NK-92 (cell line): ENCODE measurements around the gene RIC1.
"Not testable (repeated sequence)": the region's sequence is repeated elsewhere in the genome, so short reads cannot be mapped to it uniquely, and the experiment has no call there.

Source experiments
- DNase-seq: peaks from one replicate; lab custom pipeline; 2025; ENCODE audit not compliant: unreplicated experiment; lab: John Stamatoyannopoulos, UW

RIC1 gene

DNA sequence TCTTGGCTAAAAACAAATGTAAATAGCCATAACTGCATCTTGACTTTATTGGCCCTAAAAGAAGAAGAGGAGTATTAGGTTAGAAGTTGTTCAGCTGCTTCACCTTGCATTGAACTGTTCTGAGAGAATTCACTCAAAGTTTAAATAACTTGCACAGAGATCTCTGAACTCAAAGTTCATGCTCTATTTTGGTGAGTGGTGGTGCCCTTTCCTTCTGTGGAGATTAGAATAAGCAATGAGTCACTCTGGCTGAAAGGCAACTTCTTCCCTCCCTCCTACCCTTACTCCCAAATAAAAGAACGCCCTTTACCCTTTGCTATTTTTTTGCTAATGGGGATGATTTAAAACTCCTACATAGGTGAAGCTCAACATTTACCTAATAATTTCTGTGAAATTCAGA lies 155.1 kb downstream of the RIC1 start:
- no peak for DNase-seq

DNA sequence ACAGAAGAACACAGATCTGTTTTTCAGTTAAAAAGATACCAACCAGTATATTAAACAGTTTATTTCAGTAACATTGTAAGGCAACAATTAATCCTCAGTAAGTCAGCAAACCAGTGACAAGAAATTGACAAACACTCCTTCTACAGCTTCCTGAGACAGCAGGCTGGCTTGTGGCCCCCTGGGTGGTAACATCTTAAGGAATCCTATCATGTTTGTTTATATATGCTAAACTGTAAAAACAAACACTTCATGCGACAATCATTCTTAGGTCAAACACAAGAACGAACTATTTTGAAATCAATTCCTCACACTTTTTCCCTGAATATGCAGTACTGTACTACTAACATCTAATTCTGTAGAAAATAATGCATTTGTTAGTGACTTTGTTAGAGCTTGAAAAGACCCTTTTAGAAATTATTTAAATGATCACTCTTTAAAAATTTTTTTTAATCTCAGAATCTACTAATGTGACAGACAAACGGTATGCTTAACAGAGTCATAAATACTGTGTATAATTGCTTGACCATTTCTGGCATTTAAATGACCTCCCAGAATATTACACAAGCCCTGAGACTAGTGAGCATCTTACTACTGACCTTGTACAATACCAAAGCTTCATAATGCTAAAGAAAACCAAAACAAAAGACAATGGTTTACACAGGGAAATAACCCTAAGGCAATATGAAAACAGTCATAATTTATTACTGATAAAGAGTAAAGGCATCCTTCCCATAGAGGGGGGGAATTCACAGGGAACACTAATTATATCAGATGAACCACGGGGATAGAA lies 155.8 kb downstream of the RIC1 start:
- no peak for DNase-seq

DNA sequence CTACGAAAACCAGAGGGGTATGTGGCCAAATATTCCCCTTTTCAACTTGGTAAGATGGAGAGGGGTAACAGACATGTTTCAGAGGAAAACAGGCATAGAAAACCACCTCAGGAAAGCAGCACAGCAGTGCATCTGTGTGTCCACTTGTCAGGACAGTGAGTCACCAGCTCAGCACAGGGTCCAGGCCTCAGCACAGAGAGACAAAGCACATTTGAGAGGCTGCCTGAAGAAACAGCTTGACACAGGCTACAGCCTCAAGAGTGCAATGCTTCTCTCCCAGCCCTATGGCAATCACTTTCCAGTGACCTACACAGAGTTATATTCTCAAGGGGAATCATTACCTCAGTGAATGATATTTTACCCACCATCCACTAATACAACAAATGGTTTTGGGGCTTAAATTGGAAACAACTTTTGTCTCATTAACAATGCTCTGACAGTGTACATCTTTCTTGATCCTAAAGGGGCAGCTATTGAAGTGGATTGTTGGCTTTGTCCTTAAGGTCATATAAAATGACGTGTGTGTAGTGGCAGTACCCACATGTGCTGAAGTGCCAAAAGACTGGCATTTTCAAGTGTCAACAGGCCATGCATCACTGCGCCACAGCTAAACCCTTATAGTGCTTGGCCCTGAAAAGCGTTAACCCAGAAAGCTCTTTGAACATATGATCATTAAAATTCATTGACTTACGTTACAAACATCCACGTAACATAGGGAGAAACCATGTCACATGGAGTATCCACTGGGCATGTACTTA lies 157.6 kb downstream of the RIC1 start:
- DNase-seq, result no peak

DNA sequence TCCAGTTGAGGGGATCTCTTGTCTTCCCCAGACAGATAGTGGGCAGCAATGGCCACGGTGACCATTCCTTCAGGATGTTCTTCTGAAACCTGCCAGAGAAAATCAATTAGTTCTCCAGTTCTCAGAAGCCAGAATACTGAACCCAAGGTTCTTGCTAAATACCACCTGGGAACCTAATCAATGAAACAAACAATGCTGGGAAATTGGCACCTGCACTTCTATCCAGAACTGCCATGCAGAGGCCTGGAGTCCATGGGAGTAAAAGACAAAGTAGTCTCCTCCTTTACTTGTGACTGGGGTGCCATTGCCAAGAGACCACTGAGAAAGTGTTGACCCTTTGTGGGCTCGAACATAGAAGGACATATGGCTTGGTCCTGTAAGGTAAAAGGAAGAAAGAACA lies 158.3 kb downstream of the RIC1 start:
- no peak for DNase-seq

DNA sequence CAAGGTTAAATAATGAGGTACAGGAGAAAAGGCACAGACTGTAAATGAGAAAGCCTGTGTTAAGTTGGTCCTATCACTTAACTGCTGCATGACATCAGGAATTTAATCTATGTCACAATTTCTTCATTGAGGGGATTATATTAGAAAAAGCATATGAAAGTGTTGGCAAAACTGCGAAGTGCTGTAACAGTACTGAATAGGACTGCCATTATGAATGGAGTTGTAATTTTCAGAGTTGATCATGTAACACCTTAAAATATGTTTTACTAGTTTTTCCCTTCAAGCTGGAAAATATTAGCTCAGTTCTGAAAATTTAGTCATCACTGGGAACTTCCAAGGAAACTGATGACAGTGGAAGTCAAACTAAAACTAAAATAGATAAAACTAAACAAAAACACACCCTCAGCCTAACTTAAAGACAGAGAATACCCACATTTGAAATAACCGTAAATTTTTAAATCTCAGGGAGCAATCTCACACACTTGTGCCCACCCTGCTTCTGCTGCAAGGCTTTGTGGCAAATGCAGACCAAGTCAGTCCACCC lies 158.9 kb downstream of the RIC1 start:
- DNase-seq, result no peak

DNA sequence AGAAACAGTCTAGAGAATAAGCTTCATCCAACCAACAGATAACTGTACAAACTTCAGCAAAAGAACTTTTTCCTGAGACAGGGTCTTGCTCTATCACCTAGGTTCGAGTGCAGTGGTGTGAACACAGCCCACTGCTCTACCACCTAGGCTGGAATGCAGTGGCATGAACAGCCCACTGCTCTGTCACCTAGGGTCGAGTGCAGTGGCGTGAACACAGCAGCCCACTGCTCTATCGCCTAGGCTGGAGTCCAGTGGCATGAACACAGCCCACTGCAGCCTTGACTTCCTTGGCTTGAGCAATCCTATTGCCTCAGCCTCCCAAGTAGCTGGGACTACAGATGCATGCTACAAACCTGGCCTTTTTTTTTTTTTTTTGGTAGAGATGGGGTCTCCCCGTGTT lies 160.6 kb downstream of the RIC1 start:
- DNase-seq, result no peak

DNA sequence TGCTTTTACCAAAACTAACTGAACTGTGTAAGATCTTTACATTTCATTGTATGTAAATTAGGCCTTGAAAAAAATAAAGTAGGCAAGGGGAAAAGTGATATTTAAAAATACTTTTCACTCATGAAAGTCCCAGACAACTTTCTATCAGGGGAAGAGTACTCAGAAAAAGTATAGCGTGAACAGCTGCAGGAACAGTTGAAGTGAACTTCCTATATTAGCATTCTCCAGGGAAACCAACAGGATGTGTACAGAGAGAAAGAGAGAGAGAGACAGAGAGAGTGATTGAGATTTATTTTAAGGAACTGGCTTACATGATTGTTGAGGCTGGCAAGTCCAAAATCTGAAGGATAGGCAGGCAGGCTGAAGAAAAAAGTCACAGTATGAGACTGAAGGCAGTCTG lies 162.0 kb downstream of the RIC1 start:
- no peak for DNase-seq

DNA sequence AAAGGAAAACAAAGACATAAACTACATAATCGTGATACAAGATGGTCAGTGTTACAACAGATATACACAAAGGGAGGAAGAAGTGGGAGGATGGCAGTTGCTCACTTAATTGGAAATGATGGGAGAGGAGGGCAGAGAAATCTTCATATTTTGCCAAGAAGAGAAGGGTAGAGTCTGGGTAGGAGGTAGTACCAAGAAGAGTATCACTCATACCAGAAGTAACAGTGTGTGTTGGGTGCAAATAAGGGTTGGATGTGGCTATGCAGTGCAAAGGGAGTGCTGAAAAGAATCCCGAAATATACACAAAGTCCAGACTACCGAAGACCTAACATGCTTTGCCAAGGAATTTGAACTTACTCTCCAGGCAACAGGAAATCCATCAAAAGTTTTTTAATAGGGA lies 163.0 kb downstream of the RIC1 start:
- DNase-seq, result no peak

DNA sequence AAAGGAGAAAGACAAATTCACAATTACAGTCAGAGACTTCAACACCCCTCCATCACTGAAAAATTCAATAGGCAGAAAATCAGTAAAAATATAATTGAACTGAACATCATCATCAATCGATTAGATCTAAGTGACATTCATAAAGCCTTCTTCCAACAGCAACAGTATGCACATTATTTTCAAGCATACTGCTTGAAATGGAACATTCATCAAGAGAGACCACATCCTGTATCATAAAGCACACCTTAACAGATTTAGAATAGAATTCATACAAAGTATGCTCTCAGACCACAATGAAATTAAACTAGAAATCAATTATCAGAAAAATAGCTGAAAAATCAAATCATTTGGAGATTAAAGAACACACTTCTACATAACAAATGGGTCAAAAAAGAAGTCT lies 164.9 kb downstream of the RIC1 start:
- DNase-seq, result no peak

DNA sequence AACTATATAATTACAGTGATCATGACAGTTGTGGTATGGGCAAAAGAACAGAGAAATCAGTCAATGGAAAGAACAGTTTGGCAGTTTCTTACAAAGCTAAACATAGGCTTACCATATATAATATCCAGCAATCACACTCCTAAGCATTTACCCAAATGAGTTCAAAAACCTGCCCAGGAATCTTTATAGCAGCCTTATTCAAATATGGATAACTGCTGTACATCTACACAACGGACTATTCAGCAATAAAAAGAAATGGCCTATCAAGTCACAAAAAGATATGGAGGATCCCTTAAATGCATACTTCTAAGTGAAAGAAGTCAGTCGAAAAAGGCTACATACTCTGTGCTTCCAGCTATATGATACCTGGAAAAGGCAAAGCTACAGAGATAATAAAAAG lies 167.4 kb downstream of the RIC1 start:
- DNase-seq, result no peak

DNA sequence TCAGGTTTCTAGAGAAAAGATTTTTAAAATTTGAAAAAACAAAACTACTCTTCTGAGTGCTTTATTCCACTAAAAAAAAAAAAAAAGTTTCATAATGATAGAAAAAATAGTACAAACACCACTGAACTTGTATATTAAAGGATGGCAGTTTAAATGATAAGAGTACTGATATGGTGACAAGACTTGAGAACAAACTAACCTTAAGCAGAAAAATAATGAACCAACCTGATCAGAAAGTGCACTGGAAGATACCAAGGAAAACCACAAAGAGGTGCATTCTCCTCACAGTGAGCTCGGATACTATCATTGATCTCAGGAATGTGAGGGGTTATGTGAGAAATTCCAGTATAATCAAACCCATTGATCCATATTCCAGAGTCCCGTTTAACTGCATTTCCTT lies 169.7 kb downstream of the RIC1 start:
- no peak for DNase-seq

DNA sequence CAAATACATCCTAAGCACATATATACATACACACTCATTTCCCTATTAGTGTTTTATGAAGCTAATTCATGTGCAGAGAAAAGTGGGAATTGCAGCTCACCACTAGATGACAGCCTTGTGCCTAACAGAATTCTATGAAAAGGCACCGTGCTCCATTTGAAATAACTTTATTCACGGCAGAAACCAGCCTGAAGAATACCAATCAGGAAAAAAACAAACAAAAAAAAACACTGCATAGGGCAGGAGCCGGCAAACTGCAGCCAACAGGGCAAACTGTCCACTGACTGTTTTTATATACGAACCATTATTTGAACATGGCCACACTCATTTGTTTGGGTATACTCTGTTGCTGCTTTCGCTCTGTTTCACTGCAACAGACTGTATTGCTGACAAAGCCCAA lies 170.4 kb downstream of the RIC1 start:
- DNase-seq, result no peak

DNA sequence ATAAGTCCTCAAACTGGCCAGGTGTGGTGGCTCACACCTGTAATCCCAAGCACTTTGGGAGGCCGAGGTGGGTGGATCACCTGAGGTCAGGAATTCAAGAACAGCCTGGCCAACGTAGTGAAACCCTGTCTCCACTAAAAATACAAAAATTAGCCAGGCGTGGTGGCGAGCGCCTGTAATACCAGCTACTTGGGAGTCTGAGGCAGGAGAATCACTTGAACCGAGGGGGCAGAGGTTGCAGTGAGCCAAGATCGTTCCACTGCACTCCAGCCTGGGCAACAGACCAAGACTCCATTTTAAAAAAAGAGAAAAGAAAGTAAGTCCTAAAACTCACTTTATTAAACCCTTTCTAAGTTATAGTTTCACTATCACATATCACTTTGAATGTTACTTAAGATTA lies 171.5 kb downstream of the RIC1 start:
- DNase-seq, result not testable (repeated sequence)

DNA sequence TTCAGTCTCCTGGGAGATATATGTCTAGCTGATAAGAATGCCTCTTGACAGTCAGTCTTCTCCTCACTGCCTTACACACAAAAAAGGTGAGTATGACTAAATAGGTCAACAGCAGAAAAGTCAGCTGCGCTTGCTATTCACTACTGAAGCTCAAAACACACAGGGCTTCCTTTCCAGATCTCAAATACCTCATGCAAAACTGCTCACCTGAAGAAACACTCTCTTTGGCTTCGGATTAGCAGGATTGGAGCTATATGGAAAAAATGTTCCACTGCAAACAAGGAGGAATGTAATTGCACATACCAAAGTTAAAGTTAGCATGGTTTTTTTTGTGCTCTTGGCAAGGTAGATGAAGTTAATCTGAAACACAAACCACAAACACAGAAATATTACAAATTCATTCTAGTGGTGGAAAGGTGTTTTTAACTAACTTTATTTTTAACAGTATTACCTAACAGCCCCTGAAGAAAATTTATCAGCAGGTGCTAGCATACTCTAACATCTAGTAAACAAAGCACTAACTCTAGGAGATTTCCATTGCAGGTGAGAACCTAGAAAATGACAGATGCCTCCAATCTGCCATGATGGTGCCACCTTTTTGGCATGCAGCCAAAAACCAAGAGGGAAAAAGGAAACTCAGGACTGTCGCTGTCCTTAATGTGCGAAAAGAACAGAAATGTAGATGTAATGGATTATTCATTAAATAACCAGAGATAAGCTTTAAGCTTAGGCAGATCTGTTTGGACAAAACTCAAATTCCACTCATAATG lies 172.2 kb downstream of the RIC1 start:
- DNase-seq, result no peak

DNA sequence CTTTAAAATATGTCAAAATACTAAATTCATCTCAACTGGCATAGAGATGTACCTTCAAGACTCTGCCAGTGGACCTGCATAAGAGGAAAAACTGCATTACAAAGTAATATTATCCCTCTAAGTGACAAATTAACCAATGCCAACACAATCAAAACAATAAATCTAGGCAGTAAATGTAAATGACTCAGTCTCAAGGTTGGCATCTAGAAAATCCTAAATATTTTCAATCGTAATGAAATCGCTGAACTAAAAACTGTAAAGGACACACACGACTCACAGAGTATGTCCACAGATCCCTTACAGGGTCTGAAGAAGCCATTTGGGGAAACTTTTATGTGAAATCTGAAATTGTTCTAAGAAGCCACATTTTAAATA lies 172.8 kb downstream of the RIC1 start:
- no peak for DNase-seq

DNA sequence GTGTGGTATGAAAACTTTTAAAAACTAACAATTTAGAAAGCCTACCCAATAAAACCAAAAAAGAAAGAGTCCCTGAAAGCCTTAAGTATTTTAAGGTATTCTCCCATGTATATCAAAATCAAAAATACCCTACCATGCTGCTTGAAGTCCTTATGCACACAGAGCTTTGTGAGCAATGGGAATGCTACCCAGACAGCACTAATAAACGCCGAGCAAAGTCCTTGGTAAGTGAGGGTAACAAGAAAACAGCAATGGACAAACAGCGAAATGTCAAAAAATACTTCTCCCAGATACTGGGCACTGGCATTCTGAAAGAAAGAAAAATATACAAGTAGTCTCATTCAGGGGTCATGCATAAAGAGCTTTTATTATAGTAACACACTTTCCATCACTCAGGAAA lies 176.6 kb downstream of the RIC1 start:
- DNase-seq, result no peak

DNA sequence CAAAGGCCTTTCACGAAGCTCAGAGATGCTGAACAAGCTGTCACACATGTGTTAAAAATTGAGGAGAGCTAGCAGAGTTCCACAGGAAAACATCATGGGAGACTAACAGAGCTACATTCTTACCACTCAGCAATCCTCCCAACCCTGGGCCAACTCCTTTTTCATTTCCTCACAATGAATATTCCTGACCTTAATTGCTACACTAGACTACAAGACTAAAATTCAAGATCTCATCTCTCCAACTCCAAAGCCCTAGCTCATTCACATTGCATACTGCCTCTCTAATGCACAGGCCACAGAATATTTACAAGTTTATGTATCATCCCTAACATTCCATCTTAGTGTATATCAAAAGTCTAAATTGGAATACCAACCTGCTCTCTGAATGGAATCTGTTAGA lies 182.8 kb downstream of the RIC1 start:
- no peak for DNase-seq

DNA sequence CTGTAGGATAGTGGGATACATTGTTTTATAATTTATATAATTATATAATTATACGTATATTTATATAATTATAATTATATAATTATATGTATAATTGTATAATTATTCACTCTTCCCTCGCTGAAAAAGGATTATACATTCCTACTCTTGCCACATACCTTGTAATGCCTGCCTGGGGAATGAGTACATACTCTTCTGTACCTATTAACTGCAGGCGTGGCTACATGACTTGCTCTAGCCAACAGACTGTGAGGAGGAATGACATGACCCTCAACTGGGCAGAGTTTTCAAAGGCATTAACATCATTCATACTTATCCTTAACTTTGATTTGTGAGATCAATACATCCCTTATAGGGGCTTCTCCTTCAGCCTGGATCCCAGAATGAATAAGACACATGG lies 184.9 kb downstream of the RIC1 start:
- no peak for DNase-seq

DNA sequence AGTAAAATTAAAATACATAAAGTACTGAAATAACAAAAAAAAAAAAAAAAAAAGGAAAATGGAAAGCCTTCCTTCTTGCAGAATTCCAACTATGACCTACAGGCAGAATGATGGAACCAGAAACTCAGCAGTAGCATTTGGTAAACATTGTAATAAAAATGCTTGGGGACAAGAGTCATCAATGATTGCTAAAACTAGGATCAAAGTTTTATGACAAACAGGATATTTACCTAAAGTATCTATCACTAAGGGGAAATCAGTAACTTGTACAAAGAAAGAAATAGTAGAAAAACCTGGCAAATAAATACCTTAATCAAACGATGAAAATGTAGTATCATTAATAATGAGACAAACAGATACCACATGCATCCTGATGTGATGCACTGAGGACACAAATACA lies 186.6 kb downstream of the RIC1 start:
- DNase-seq, result no peak

DNA sequence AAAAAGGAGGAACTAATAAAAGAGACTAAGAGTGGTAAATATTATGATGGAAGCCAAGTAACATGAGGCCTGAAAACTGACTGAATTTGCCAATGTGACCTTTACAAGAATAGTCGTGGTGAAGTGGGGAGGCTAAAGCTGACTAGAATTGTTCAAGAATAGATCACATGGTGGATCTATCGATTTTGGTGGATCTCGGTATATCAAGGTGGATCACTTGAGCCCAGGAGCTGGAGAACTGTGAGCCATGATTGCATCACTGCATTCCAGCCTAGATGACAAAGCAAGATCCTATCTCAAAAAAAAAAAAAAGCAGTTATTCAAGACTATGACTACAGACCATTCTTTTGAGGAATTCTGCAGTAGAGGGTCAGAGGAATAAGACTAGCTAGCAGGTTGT lies 189.0 kb downstream of the RIC1 start:
- DNase-seq, result no peak

DNA sequence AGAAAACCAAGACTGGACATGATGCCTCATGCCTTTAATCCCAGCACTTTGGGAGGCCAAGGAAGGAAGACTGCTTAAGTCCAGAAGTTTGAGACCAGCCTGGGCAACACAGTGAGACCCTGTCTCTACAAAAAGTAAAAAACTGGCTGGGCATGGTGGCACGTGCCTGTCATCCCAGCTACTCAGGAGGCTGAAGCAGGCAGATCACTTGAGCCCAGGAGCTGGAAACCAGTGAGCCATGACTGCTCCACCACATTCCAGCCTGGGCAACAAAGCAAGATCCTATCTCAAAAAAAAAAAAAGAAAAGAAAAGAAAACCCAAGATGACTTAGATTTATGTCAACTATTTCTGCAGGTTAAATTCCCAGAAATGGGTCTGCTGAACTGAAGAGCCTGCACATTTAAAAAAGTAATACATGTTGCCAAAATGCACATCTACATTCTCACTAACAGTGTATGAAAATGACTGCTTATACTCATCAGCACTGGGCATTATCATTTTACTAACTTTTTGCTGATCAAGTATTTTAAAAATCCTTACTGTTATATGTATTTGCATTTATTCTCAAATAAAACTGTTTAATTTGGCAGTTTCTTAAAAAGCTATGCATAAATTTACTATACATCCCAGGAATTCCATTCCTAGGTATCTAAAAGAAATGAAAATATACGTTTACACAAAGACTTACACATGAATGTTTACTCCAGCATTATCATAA lies 189.7 kb downstream of the RIC1 start:
- DNase-seq, result no peak
